HL-60/S4 treated with retinoic acid at 250 ng/mL for 4 days and 3 days (cell line): Measurements from ENCODE around the gene PRR23E.

Experiments used
- in situ Hi-C: fragments of 300-500 bp; cut with MboI; formaldehyde crosslinking; loops from 2 replicates; pipeline ENCODE4 v1.7.0; 2022; ENCODE audit warnings: low sequenced_read_pairs

PRR23E gene, protein sequence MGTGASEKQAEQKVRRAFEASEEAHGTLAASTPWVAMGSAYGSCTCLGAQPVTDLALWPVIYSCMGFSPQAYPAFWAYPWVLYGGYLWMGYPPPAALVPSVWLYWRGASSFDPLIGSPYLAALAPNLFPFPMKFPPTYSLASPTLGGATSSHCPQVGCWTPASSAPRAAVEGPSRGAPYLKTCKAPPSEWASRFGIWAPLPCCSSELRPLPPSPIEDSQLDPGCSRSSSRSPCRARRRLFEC

DNA sequence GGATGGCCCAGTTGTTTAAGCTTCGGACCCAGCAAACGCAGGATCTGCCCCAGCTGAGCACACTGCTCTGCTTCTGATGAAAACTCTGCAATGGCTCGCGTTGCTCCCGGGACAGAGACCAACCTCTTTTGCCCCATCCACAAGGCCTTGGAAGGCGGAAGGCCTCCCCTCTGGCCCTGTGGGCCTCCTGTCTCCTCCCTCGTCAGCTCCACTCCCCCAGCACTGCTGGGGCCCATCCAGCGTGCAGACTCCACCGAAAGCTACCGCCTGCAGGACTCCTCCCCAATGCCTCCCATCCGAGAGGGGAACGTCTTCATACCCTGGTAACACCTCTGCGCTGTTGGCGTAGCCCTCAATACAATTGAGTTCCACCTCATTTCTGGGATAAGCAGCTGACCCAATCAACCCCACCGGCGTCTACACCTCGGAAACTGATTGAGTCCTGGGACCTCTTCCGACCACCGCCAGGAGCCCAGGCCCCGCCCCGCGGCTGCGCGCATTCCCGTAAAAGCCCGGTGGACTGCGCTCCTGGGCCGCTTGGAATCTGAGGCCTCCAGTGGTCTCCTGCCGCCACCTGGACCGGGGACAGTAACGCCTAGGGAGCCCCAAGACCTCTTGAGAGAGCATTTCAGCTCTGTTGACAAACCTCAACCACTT, at the start of gene PRR23E:
Gene PRR23E (plus strand): TSS at position 556 of the 657 bp plus-strand sequence. CDS start 3,555 bp downstream, outside the sequence.
- in situ Hi-C loops: no loop called here

DNA sequence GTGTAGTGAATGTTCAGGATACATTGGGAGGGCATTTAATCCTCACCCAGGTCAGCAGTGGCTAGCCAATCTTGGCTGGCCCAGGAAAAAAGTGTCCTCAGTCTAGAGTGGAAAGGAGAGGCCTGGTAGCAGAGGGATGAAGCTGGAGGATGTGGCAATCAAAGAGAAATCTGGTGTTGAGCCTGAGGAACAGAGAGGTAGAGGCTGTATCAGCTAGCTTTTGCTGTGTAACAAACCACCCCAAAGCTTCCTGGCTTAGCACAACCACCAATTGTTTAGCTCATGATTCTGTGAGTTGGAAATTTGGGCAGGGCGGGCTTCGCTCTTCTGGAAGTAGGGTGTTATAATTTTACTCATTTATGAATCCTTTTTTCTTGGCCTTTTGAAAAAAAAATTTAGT, 49.8 kb upstream of the PRR23E start:
- in situ Hi-C loops: no loop called here

DNA sequence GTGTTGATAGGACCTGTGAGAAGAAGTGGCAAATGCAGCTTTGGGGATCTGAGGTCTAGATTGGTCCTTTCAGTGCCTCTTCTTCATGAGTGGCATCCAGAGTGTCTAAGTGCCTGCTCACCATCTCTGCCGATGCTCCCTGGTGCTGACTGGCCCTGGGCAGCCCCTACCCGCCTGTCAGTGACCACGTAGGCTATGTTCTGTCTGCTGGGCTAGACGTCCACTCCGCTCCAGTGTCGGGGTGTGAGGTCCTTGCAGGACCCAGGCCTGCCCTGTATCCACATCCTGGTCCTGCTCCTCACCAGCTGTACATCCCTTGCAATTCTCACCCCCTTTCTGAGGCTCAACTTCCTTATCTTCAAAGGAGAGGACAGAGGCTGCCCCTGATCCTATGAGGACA, 48.3 kb upstream of the PRR23E start:
- in situ Hi-C loops: no loop called here

DNA sequence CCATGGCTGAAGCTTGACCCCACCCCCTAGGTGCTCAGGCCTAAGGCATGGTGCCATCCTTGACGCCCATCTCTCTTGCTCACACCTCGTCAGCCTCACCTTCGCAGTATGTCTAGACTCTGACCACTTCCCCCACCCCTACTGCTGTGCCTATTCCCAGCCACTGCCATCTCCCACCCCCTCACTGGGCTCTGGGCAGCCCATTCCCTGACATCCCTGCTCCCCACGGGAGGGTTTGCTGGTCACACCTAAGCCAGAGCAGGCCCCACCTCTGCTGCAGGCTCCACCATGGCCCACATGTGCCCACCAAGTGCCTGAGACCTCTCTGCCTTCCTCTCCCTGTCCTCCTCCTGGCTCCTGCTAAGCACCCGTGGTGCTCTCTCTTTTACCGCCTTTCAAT, 47.7 kb upstream of the PRR23E start:
- in situ Hi-C loops: no loop called here

DNA sequence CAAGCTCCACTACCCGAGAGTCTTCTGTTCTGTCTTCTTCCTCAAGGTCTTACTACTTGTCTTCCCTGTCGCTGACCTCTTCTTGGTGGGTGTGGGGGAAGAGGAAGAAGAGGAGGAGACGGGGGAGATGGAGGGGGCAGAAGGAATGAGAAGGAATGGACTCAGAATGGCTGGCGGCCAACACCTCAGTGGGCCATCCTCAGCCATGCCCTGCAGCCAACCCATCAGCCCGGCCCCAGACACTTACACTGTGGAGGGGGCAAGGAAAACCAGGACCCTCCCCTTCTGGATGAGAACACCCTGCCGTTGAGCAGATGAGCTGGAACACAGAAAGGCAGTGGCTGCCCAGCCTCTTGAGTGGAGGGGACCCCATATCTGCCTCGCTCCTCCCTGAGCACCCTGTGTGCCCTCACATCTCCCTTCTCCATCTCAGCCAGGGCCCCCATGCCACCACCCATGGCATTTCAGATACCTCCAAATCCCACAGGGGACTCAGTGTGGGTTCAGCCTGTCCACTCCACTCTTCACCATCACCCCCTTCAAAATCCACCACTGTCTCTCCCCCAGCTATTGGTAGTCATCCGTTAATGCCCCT, 45.5 kb upstream of the PRR23E start:
- in situ Hi-C loops: no loop called here

DNA sequence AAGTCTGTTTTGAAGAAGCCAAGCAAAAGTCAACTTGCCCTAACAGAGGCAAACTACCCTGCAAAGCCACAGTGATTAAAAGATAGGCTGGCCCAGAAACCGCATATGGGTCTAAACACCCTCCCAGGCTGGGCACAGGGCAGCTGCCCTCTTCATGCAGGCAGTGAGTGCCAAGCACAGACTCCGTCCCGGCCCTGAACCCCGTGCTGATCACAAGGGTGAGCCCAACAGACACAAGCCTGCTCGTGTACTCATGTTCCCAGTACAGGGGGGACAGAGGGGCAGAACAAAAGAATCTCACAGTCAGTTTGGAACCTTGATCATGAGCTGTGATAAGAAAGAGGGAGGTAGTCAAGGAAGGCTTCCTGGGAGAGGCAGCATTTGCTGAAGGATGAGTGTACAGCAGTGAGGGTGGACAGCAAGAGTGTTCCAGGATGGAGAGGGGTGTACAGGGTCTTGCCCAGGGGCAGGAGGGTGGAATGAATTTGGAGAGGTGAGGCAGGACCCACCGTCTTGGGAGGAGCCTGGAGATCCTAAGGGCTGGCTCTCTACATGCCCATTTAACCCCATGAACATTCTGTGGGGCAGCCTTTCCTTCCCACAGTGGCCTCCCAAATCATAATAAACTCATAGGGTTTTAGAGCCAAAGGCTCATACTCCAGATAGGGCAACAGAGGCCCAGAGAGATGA, 43.2 kb upstream of the PRR23E start:
- in situ Hi-C loops: no loop called here

DNA sequence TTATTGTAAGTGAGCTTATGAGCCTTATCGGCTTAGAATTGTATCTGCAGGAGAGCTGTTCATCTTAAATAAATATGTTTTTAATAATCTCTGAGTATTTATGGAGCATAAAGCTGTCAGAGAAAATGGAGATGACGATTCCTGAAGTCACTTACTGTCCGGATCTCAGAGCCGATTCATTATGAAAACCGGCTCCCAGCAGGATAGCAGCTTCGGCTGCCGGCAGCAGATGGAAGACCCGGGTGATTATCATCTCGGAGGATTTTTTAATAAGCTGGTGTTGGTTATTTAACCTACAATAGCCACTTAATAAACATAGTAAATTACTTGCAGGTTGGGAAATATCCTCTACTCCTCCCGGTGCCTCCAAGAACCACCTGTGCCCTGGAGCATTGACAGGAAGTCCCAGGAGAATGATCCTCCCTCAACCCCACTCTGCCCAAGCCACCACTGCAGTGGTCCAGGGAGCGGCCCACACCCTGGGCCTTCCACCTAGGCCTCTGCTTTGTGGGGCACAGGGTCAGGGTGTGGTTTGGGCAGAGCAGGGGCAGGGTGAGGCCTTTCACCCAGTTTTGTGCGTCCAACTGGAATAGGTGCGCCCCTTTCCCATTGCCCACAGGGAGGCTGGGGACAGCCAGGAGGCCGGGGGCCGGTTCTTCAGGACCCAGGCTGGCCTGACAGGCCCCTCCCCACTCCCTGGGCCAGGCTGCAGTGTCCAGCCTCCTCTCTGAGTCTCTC, 42.2 kb upstream of the PRR23E start:
- in situ Hi-C loops: no loop called here

DNA sequence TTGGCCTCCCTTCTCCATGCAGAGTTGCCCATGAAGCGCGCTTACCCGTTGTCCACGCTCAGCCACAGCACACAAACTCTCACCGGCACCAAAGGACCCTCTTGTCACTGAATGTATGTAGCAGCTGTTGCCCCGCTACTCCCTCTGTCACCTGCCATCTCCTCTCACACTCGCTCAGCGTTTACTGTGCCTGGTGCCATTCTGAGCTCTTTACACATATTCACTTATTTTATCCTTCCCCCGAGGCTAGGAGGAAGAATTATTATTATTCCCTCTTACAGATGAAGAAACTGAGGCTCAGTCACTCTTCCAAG, 41.7 kb upstream of the PRR23E start:
- in situ Hi-C loops: no loop called here

DNA sequence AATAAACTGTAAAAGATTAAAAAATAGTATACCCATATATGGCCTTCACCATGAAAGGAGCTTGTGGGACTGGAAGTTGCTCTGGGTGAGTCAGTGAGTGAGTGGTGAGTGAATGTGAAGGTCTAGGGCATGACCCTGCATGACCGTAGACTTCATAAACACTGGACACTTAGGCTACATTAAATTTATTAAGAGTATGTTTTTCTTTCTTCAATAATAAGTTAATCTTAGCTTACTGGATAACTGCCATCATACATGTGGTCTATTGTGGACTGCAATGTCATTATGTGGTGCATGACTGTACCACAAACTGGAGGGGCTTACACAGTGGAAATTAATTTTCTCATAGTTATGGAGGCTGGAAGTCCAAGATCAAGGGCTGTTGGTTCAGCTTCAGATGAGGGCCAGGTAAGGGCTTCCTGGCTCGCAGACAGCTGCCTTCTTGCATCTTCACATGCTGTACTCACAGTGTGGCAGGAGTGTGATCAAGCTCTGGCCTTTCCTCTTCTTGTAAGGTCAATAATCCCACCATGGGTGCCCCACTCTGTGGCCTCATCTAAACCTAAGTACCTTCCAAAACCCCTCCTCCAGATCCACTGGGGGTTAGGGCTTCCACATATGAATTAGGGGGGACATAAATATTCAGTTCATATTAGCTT, 40.8 kb upstream of the PRR23E start:
- in situ Hi-C loops: no loop called here

DNA sequence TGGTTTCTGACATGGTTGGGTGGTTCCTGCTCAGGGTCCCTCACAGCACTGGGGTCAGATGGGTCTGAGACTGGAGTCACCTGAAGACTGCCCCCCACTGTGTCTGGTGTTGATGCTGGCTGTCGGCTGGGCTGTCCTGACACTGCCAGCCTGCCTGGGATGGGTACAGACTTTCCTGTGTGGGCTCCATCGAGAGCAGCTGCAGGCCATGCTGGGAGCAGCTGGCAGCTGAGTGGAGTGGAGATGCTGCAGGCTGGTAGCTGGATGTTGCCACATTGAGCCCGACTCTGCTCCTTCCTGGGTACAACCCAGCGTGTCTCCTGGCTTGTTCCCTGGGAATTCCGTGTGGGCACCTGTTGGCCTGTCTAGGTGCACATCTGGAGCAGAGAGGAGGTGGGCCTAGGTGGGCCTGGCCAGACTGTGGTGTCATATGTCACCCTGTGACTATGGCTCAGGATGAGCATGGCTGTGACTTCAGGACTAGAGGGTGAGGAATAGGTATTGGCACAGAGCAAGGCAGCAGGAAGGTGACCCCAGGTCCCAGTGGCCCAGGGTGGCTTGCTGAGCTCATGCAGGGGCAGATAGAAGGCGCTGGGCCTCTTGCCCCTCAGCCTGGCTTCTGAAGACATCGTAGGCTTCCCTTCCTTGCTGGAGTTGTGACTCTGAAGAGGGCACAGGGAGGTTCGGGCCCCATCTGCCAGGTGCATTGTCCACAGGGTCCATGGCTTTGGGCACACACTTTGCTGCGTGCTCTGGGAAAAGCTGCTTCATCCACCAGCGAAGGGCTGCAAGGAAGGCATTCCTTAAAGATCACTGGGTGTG, 40.0 kb upstream of the PRR23E start:
- in situ Hi-C loops: no loop called here

DNA sequence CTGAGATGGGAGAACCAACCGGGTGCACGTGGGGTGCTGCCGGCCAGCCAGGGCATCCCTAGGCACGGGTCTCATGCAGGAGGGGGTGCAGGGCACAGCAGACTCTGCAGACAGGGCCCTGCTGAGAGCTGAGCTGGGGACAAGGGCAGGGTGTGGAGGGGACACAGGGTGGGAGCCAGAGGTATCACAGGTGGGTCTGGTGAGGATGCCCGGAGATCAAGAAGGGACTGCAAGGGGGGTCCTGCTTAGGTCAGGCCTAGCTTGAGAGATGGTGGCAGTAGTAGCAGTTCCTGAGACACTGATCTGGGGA, 39.5 kb upstream of the PRR23E start:
- in situ Hi-C loops: no loop called here

DNA sequence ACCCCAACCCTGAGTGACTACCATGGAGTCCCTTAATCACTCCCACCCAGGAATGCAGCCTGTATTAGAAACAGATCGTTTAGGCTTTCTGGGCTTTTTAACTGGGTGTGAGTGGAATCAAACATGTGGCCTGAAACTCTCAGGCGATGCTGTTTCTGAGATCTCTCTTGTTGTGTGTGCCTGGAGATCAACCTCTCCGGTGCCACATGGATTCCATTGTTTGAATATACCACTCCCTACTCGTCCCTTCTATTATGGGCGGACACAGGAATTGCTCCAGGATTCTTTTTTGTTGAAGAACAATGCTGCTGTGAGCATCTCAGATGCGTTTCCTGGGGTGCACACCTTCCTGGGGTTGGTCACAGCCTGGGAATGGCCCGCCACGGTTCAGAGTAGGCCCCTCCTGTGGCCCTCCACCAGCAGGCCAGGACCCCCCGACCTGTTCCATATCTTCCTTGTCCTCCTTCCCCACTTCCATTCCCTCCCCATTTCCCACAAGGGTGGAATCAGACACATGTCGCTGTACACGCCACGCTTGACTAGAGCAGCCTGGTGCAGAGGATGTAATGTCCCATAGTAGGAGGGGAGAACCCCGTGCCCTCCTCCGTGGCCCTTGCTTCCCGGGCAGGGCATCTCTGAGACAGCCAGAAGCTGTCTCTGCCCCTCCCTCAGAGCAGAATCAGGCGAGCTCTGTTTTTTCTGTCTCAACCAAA, 36.4 kb upstream of the PRR23E start:
- in situ Hi-C loops: no loop called here

DNA sequence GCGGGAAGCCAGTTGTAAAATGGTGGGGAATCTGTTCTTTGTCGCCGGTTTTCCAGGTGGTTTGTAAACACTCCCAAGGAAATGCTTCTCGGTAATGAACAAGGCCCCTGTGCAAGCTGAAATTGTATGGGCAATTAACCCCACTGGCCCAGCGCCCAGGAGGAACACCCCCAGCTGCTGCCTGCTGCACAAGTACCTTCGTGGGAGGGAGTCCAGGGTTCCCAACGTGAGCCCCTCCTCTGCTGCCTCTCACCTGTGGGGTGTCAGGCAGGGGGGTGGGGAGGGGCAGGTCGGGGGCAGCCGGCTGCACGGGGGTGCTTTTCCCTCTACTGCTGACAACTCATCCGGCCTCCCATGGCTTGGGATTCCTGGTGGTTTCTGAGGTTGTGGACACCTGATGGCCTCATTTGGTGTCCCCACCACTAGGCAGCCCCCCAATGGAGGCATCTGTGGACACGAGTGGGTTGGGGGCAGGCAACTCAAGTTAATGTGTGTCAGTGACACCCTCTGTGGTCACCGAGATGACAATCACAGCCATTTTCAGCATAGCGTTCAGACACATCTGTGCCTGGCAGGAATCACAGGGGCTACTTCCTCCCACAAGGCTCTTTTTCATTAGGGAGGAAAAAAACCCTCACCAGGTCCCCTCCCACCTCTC, 35.6 kb upstream of the PRR23E start:
- in situ Hi-C loops: no loop called here

DNA sequence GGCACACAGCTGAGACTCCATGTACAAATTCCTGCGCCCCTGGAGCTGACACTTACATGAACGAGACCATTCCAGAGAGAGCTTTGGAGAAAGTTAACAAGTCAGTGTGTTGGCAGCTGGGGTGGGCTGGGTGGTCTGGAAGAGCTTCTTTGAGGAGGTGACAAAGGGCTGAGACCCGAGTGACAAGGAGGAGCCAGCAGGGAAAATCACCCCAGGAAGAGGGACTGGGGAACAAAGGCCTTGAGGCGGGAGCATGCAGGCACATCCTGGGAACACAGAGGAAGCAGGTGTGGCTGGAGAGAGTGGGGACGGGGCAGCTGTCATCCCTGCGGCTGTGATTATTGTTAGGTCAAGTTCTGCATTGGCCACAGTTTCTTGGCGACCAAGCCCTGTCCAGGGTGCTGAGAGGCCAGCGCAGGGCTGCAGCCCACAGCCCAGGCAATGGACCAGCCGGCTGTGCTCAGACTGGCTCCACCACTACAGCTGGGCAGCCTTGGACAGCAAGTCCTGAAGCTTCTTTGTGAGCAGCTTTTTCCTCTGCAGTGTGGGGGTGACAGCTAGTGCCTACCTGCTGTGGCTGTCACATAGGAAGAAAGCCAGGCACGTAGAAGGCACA, 34.2 kb upstream of the PRR23E start:
- in situ Hi-C loops: no loop called here

DNA sequence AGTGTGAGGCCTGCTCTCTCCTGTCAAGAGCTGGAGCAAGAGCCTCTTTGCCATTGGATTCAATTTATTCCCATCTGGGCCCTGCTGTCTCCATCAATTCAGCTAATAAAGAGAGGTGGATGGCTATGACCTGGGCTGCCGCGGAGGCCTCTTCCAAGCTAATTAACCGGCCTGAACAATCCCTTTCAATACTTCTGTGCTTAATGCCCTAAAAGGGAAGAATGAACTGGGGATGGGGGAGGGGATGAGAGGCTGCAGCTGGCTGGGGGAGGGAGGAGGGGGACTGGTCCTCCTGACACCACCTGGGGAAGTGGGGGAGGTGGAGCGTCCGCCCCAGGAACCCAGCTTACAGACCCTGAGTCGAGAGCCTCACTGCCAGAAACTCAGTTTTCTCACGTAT, 33.4 kb upstream of the PRR23E start:
- in situ Hi-C loops: no loop called here

DNA sequence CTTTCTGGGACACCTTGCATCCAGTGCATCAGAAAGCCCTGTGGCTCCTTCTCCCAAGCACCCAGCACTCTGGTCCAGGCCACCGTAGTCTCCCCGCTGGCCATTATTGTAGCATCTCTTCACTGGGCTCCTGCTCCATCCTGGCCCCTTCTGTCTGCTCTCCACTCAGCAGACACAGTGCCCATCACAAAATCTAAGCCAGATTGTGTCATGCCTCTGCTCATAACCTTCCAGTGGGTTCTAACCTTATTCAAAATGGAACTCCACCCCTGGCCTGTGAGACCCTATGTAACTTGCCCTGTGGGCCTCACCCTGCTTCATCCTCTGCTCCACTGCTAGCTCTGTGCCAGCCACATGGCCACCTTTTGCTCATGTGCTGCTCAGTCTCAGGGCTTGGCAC, 31.7 kb upstream of the PRR23E start:
- in situ Hi-C loops: no loop called here

DNA sequence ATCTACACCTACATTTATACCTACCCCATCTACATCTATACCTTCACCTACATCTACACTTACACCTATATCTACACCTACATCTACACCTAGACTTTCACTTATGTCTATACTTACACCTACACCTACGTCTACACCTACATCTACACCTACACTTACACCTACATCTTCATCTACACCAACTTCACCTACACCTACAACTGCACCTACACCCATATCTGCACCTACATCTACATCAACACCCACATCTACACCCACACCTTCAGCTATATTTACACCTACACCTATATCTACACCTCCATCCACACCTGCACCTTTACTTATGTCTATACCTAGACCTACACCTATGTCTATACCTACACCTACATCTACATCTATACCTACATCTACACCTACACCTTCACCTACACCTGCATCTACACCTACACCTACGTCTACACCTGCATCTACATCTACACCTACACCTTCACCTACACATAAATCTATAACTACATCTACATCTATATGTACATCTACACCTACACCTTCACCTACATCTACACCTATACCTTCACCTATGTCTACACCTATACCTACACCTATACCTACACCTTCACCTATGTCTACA, 30.9 kb upstream of the PRR23E start:
- in situ Hi-C loops: no loop called here

DNA sequence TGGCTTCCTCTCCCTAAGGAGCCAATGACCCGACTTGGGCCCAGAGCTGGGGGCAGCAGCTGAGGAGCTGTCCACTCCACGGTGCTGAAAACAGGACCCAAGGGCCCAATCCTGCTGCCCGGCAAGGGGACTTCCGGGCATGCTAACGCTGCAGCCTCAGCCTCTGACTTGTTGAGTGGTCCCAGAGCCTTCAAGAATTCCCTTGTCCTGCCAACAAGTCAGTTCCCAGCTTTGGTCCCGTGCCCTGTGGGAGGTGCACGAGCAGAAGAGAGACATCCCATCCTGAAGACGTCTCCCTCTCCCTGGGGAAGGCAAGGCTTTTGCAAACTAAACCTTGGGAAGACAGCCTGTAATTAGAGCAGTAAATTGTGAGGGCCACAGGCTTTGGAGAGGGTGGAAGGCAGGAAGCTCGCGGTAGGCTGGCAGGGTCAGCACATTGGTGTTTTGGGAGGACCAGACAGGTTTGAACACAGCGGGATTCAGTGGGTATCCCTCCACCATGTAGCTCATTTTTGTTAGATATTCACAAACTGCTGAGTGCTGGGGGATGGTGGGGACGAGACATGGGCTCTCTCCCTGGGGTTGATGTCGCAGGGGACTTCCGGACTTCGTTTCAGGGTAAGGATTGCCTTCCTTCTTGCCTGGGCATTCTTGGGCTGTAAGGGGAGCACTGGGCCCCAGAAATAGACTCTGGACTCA, 29.8 kb upstream of the PRR23E start:
- in situ Hi-C loops: no loop called here
